Measurements from ENCODE around the gene RGL1. TPM values are rescaled to one million over a fixed set of nuclear protein-coding genes. Genes with fewer than 3 reads are reported as not detected.

RGL1 gene
- total RNA-seq, 2 donors from 2014 or later, result 9.9 to 16.2 TPM

GRCh38 chr1:183787704-183788103 is 17.2 kb upstream of the RGL1 start:
- DNase-seq (no peak), ATAC-seq (no peak)
- TF ChIP-seq POLR2A (IDR thresholded peaks at IDR 0.05), result no peak
- no peak for TF ChIP-seq CTCF (IDR thresholded peaks at IDR 0.05)
- peaks cover 10% of the 10 kb centered on the region for H3K4me1 ChIP-seq
- 64 to 80% methylated on average over 2 of the region's 2 CpGs for WGBS, 2 donors
- H3K4me3 ChIP-seq, result no peak overlapping the region
- intact Hi-C loops (cut with DNase I), result no loop called here
- no peaks in the 10 kb centered on the region for H3K9me3 ChIP-seq
- no peaks in the 10 kb centered on the region for H3K27me3 ChIP-seq
- no peaks in the 10 kb centered on the region for H3K36me3 ChIP-seq (replicated peaks in 1 of 2; ENCODE audit: insufficient read depth in 1 of 2, low read depth in 2 of 2)
- no peak overlapping the region for H3K27ac ChIP-seq

GRCh38 chr1:183791319-183791718 is 13.6 kb upstream of the RGL1 start:
- no peak for TF ChIP-seq CTCF (IDR thresholded peaks at IDR 0.05)
- TF ChIP-seq POLR2A (IDR thresholded peaks at IDR 0.05), result no peak

GRCh38 chr1:183792300-183792699 is 12.6 kb upstream of the RGL1 start:
- H3K27ac ChIP-seq, result no peak overlapping the region
- H3K4me3 ChIP-seq, result no peak overlapping the region
- intact Hi-C loops (cut with DNase I), result no loop called here
- no peaks in the 10 kb centered on the region for H3K36me3 ChIP-seq (replicated peaks in 1 of 2; ENCODE audit: insufficient read depth in 1 of 2, low read depth in 2 of 2)
- no peak for ATAC-seq
- no peak for DNase-seq
- H3K27me3 ChIP-seq, result no peaks in the 10 kb centered on the region
- no peaks in the 10 kb centered on the region for H3K4me1 ChIP-seq
- no peaks in the 10 kb centered on the region for H3K9me3 ChIP-seq
- WGBS, 2 donors, result 67 to 72% methylated on average over 2 of the region's 2 CpGs
- TF ChIP-seq POLR2A (IDR thresholded peaks at IDR 0.05) (no peak), CTCF (IDR thresholded peaks at IDR 0.05) (no peak)

More at GRCh38 chr1:183791319-183791718, 13.6 kb upstream of the RGL1 start:
- Histone ChIP-seq H3K36me3 (replicated peaks in 1 of 2; ENCODE audit: insufficient read depth in 1 of 2, low read depth in 2 of 2) (no peaks in the 10 kb centered on the region), H3K27me3 (no peaks in the 10 kb centered on the region), H3K4me3 (no peak overlapping the region), H3K4me1 (no peaks in the 10 kb centered on the region), H3K9me3 (no peaks in the 10 kb centered on the region), H3K27ac (no peak overlapping the region)
- ATAC-seq (no peak), DNase-seq (no peak)
- intact Hi-C loops (cut with DNase I), result no loop called here

- no peaks in the 10 kb centered on the region for H3K4me1 ChIP-seq
- 55 to 79% methylated on average over 1 of the region's 1 CpG for WGBS, 2 donors
- no peak overlapping the region for H3K27ac ChIP-seq
- no peaks in the 10 kb centered on the region for H3K36me3 ChIP-seq (replicated peaks in 1 of 2; ENCODE audit: insufficient read depth in 1 of 2, low read depth in 2 of 2)
- DNase-seq, result no peak
- no peak overlapping the region for H3K4me3 ChIP-seq
- intact Hi-C loops (cut with DNase I), result no loop called here
- no peak for ATAC-seq
- no peak for TF ChIP-seq POLR2A (IDR thresholded peaks at IDR 0.05)
- H3K9me3 ChIP-seq, result no peaks in the 10 kb centered on the region
- H3K27me3 ChIP-seq, result no peaks in the 10 kb centered on the region
These were observed 10.8 kb upstream of the RGL1 start for GRCh38 chr1:183794088-183794487.

GRCh38 chr1:183800449-183800848 is 4.5 kb upstream of the RGL1 start:
- Histone ChIP-seq H3K9me3 (no peaks in the 10 kb centered on the region), H3K36me3 (replicated peaks in 1 of 2; ENCODE audit: insufficient read depth in 1 of 2, low read depth in 2 of 2) (no peaks in the 10 kb centered on the region), H3K4me1 (no peaks in the 10 kb centered on the region), H3K27me3 (no peaks in the 10 kb centered on the region), H3K27ac (no peak overlapping the region), H3K4me3 (no peak overlapping the region)
- no peak for DNase-seq
- TF ChIP-seq POLR2A (IDR thresholded peaks at IDR 0.05) (no peak), CTCF (IDR thresholded peaks at IDR 0.05) (no peak)
- ATAC-seq, result no peak
- intact Hi-C loops (cut with DNase I), result no loop called here
- WGBS, 2 donors, result 63 to 69% methylated on average over 1 of the region's 1 CpG
